PC-3 (cell line): ENCODE results near the gene CCN2.

Source experiments
- CTCF ChIP-seq: fragments of 300-600 bp; sonication (generic); conservative IDR thresholded peaks from 2 replicates; pipeline ENCODE4 v1.5.1; 2017; ENCODE audit warnings: antibody characterized with exemption, low read depth, mild to moderate bottlenecking, low read length
- EZH2 ChIP-seq: fragments of 300-600 bp; sonication (generic); IDR thresholded peaks from one replicate; pipeline ENCODE4 v1.6.1; 2017; ENCODE audit warnings: antibody characterized with exemption, mild to moderate bottlenecking, low read length; ENCODE audit not compliant: unreplicated experiment

GRCh38 chr6:131918650-131919355 lies 32.4 kb downstream of the CCN2 start:
- no peak for TF ChIP-seq CTCF
- no peak for TF ChIP-seq EZH2
